GM12865 (cell line): ENCODE measurements around the gene ADAMTS10.
"Not testable (repeated sequence)": the region's sequence is repeated elsewhere in the genome, so short reads cannot be mapped to it uniquely, and the experiment has no call there.

Experiments
- DNase-seq: peaks from one replicate; pipeline ENCODE4 v3.0.0; 2010; ENCODE audit warnings: low read depth
- H3K4me3 ChIP-seq: 2 replicates; pipeline ENCODE4 v1.5.1; 2011; ENCODE audit warnings: mild to moderate bottlenecking, low read depth, low read length, control low read depth
- CTCF ChIP-seq: IDR thresholded peaks from 2 replicates; pipeline ENCODE4 v1.5.1; 2011; ENCODE audit warnings: low read length, control low read depth, low read depth, inconsistent platforms; ENCODE audit not compliant: insufficient read depth; ENCODE audit errors: missing control alignments

ADAMTS10 gene

GRCh38 chr19:8558325-8558724, 52.2 kb downstream of the ADAMTS10 start:
- TF ChIP-seq CTCF: no peak
- DNase-seq: no peak
- H3K4me3 ChIP-seq: no peak overlapping the region

- DNase-seq: no peak
- no peak for TF ChIP-seq CTCF
These were observed 52.8 kb downstream of the ADAMTS10 start for GRCh38 chr19:8557642-8558238.

GRCh38 chr19:8553729-8554128, 56.8 kb downstream of the ADAMTS10 start:
- DNase-seq, H3K4me3 ChIP-seq: not testable (repeated sequence)

More at GRCh38 chr19:8557642-8558238, 52.8 kb downstream of the ADAMTS10 start:
- H3K4me3 ChIP-seq: no peak overlapping the region

GRCh38 chr19:8552810-8553209, 57.7 kb downstream of the ADAMTS10 start:
- no peak for TF ChIP-seq CTCF
- peak; percentile 37 for DNase-seq
- no peak overlapping the region for H3K4me3 ChIP-seq

GRCh38 chr19:8550070-8550469, 60.4 kb downstream of the ADAMTS10 start:
- H3K4me3 ChIP-seq: no peak overlapping the region
- no peak for DNase-seq
- no peak for TF ChIP-seq CTCF

- no peak for DNase-seq
- no peak overlapping the region for H3K4me3 ChIP-seq
These were observed 64.8 kb downstream of the ADAMTS10 start for GRCh38 chr19:8545743-8546142.

GRCh38 chr19:8544168-8544567, 66.3 kb downstream of the ADAMTS10 start:
- TF ChIP-seq CTCF: no peak
- no peak for DNase-seq
- H3K4me3 ChIP-seq: no peak overlapping the region

More at GRCh38 chr19:8545743-8546142, 64.8 kb downstream of the ADAMTS10 start:
- no peak for TF ChIP-seq CTCF

- DNase-seq: no peak
- H3K4me3 ChIP-seq: no peak overlapping the region
- no peak for TF ChIP-seq CTCF
These were observed 70.8 kb downstream of the ADAMTS10 start for GRCh38 chr19:8539621-8540149.
